ENCODE measurements around the gene RAB3A. TPM values are rescaled to one million over a fixed set of nuclear protein-coding genes. Genes with fewer than 3 reads are reported as not detected.

RAB3A gene
- total and polyA plus RNA-seq, 2 donors from 2014 or later = 5.2 to 10.5 TPM

GRCh38 chr19:18220632-18221275, 16.9 kb upstream of the RAB3A start:
- no peak overlapping the region for H3K27ac ChIP-seq (ENCODE audit: low read depth in 2 of 2, low read length in 2 of 2)
- peaks cover 0 to 14% (median 0%) of the 10 kb centered on the region in 3 donors for H3K4me1 ChIP-seq (ENCODE audit: control insufficient read depth in 2 of 3, insufficient read depth in 2 of 3, low read depth in 1 of 3, low read length in 3 of 3)
- no peak for TF ChIP-seq CTCF (IDR thresholded peaks at IDR 0.05; ENCODE audit: borderline replicate concordance, extremely low read depth, insufficient read depth)
- DNase-seq = peak in 3 of 5 donors; percentile 18 to 79 (median 31)
- no peaks in the 10 kb centered on the region for H3K36me3 ChIP-seq (ENCODE audit: control insufficient read depth in 2 of 3, insufficient read depth in 3 of 3, low read length in 3 of 3)
- FAIRE-seq = no peak
- H3K4me3 ChIP-seq (ENCODE audit: low read length in 3 of 3) = no peak overlapping the region
- H3K9me3 ChIP-seq (ENCODE audit: control insufficient read depth in 2 of 3, insufficient read depth in 1 of 3, low read length in 3 of 3) = no peaks in the 10 kb centered on the region
- H3K9ac ChIP-seq (ENCODE audit: low read length in 3 of 3) = no peak overlapping the region
- intact Hi-C loops (cut with DNase I) = no loop called here
- H3K27me3 ChIP-seq (ENCODE audit: control insufficient read depth, insufficient read depth, low read length) = peaks cover 4% of the 10 kb centered on the region

DNA sequence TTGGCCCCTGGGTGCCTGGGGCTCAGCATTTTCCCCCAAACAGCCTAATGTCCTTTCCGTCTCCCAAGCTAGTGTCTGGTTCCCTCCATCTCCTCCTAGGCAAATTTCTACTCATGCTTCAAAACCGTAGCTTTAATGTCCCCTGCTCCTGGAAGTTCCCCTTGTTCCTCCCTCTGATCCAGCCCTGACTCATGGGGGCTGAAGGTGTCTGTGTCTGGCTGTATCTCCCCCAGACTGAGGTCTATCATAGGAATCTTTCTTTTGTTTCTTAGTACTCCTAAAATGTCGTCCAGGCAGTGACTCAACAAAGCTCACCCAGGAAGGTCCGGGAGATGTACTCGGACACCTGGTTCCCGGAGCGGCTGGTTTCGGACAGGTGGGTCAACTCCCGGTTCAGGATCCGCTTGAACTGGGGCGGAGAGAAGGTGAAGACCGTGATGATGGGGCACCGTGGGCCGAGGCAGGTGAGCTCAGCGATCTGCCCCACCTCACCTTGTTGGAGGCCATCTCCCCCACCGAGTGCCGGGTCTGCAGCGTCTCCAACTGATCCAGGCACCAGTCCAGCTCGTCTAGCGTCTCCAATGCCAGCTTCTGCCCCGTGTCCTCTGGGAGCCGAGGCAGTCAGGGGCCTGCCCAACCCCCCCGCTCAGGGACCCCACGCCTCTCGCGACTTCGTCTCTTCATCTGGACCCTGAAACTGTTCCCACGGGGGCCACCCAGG, 16.2 kb upstream of the RAB3A start:
- no peak for FAIRE-seq
- no peaks in the 10 kb centered on the region for H3K36me3 ChIP-seq (ENCODE audit: control insufficient read depth in 2 of 3, insufficient read depth in 3 of 3, low read length in 3 of 3)
- H3K4me1 ChIP-seq (ENCODE audit: control insufficient read depth in 2 of 3, insufficient read depth in 2 of 3, low read depth in 1 of 3, low read length in 3 of 3) = peaks cover 0 to 10% (median 0%) of the 10 kb centered on the region in 3 donors
- no peaks in the 10 kb centered on the region for H3K27me3 ChIP-seq (ENCODE audit: control insufficient read depth, insufficient read depth, low read length)
- no peak overlapping the region for H3K27ac ChIP-seq (ENCODE audit: low read depth in 2 of 2, low read length in 2 of 2)
- intact Hi-C loops (cut with DNase I) = no loop called here
- no peak overlapping the region for H3K4me3 ChIP-seq (ENCODE audit: low read length in 3 of 3)
- no peaks in the 10 kb centered on the region for H3K9me3 ChIP-seq (ENCODE audit: control insufficient read depth in 2 of 3, insufficient read depth in 1 of 3, low read length in 3 of 3)
- DNase-seq = no peak
- no peak for TF ChIP-seq CTCF (IDR thresholded peaks at IDR 0.05; ENCODE audit: borderline replicate concordance, extremely low read depth, insufficient read depth)
- no peak overlapping the region for H3K9ac ChIP-seq (ENCODE audit: low read length in 3 of 3)

DNA sequence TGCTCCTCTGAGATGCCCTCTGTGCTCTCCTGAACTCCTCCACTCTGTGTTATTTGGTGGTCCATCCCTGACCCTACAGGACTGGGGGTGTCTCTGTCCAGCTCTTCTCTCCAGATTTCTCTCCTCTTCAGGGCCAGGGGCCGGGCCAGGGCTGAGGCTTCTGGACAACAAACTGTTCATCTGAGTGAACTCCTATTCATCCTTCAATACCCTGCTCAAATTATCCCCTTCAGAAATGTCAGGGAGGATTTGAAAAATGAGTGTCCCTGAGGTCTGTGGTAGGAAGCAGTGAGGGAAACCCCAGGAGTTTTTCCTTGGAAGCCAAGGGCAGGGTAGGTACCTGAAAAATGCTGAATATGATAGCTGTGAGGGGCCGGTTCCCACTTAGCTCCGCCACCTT, 14.8 kb upstream of the RAB3A start:
- intact Hi-C loops (cut with DNase I) = no loop called here
- no peaks in the 10 kb centered on the region for H3K36me3 ChIP-seq (ENCODE audit: control insufficient read depth in 2 of 3, insufficient read depth in 3 of 3, low read length in 3 of 3)
- H3K27me3 ChIP-seq (ENCODE audit: control insufficient read depth, insufficient read depth, low read length) = no peaks in the 10 kb centered on the region
- H3K4me3 ChIP-seq (ENCODE audit: low read length in 3 of 3) = no peak overlapping the region
- no peaks in the 10 kb centered on the region for H3K9me3 ChIP-seq (ENCODE audit: control insufficient read depth in 2 of 3, insufficient read depth in 1 of 3, low read length in 3 of 3)
- DNase-seq = no peak
- H3K27ac ChIP-seq (ENCODE audit: low read depth in 2 of 2, low read length in 2 of 2) = no peak overlapping the region
- no peak overlapping the region for H3K9ac ChIP-seq (ENCODE audit: low read length in 3 of 3)
- H3K4me1 ChIP-seq (ENCODE audit: control insufficient read depth in 2 of 3, insufficient read depth in 2 of 3, low read depth in 1 of 3, low read length in 3 of 3) = peaks cover 0 to 2% (median 0%) of the 10 kb centered on the region in 3 donors
- TF ChIP-seq CTCF (IDR thresholded peaks at IDR 0.05; ENCODE audit: borderline replicate concordance, extremely low read depth, insufficient read depth) = no peak
- FAIRE-seq = no peak
